ENCODE results near the gene FBXO38. TPM values are rescaled to one million over a fixed set of nuclear protein-coding genes. Genes with fewer than 3 reads are reported as not detected.

FBXO38 gene
- polyA plus RNA-seq, 3 donors = 6.8 to 22.1 (median 14.8) TPM

DNA sequence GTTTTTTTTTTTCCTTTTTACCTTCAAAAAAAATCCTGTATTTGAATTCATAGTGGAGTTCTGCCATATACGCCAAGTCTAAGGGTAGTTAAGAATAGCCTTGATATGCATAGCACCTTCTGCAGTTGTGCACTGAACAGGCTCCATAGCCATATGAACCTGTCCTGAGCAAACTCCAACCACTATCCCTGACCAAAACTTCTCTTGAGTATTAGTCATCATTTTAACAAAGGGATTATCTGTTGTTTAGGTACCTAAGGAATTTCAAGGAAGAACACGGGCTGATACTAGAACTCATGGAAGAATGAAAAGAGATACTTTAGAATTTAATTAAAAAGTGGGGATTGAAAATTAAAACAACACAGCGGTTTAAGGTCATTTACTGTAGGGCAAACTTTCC, 1.9 kb upstream of the FBXO38 start:
- H3K27me3 Mint-ChIP-seq (ENCODE audit: low read depth in 3 of 3) = peaks cover 0 to 4% (median 2%) of the 10 kb centered on the region in 3 donors
- H3K36me3 ChIP-seq (replicated peaks in 1 of 2; ENCODE audit: control insufficient read depth in 1 of 2, insufficient read depth in 2 of 2, low read length in 2 of 2) = peaks cover 0 to 9% of the 10 kb centered on the region in 2 donors
- H3K4me1 ChIP-seq (ENCODE audit: control insufficient read depth in 1 of 2, insufficient read depth in 2 of 2, low read length in 2 of 2) = peaks cover 27 to 30% of the 10 kb centered on the region in 2 donors
- no peak overlapping the region for H3K4me3 Mint-ChIP-seq
- DNase-seq = no peak
- H3K79me2 ChIP-seq (ENCODE audit: insufficient read depth, low read length) = peaks cover 40% of the 10 kb centered on the region
- TF ChIP-seq, protein P1, sequence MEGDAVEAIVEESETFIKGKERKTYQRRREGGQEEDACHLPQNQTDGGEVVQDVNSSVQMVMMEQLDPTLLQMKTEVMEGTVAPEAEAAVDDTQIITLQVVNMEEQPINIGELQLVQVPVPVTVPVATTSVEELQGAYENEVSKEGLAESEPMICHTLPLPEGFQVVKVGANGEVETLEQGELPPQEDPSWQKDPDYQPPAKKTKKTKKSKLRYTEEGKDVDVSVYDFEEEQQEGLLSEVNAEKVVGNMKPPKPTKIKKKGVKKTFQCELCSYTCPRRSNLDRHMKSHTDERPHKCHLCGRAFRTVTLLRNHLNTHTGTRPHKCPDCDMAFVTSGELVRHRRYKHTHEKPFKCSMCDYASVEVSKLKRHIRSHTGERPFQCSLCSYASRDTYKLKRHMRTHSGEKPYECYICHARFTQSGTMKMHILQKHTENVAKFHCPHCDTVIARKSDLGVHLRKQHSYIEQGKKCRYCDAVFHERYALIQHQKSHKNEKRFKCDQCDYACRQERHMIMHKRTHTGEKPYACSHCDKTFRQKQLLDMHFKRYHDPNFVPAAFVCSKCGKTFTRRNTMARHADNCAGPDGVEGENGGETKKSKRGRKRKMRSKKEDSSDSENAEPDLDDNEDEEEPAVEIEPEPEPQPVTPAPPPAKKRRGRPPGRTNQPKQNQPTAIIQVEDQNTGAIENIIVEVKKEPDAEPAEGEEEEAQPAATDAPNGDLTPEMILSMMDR (IDR thresholded peaks at IDR 0.05) = no peak
- intact Hi-C loops (cut with micrococcal nuclease) = loop anchor here in 1 of 2 donors (5.0 kb wide), 1 partner anchor 195 kb away; no protein-coding TSS in a partner anchor
- no peak overlapping the region for H2AFZ ChIP-seq (ENCODE audit: insufficient read depth, low read depth, low read length, poor library complexity, severe bottlenecking)
- peaks cover 14 to 19% of the 10 kb centered on the region in 2 donors for H3K36me3 Mint-ChIP-seq
- peaks cover 30% of the 10 kb centered on the region for H3K4me1 Mint-ChIP-seq
- peaks cover 8 to 13% of the 10 kb centered on the region in 2 donors for H3K9me3 ChIP-seq (replicated peaks in 1 of 2; ENCODE audit: control insufficient read depth in 1 of 2, insufficient read depth in 1 of 2, low read length in 2 of 2)
- no peak overlapping the region for H3K4me2 ChIP-seq (replicated peaks; ENCODE audit: extremely low read depth, low read length, poor library complexity, severe bottlenecking)
- H3K27ac ChIP-seq (ENCODE audit: low read depth in 1 of 2, low read length in 2 of 2) = no peak overlapping the region
- no CpG with 5 or more reads among the region's 3 CpGs for WGBS (ENCODE audit: insufficient coverage)
- no peak overlapping the region for H3K4me3 ChIP-seq (replicated peaks in 1 of 3; ENCODE audit: low read depth in 2 of 3, low read length in 3 of 3)
- no peaks in the 10 kb centered on the region for H3K27me3 ChIP-seq (ENCODE audit: control insufficient read depth in 2 of 2, insufficient read depth in 2 of 2, low read length in 2 of 2)
- peaks cover 3% of the 10 kb centered on the region for H4K20me1 ChIP-seq (ENCODE audit: insufficient read depth, low read length)
- H3K9ac ChIP-seq (ENCODE audit: insufficient read depth, low read length, poor library complexity, severe bottlenecking) = no peak overlapping the region
- H3K9me3 Mint-ChIP-seq = peaks cover 9 to 15% (median 14%) of the 10 kb centered on the region in 7 donors
- no peak overlapping the region for H3K27ac Mint-ChIP-seq

DNA sequence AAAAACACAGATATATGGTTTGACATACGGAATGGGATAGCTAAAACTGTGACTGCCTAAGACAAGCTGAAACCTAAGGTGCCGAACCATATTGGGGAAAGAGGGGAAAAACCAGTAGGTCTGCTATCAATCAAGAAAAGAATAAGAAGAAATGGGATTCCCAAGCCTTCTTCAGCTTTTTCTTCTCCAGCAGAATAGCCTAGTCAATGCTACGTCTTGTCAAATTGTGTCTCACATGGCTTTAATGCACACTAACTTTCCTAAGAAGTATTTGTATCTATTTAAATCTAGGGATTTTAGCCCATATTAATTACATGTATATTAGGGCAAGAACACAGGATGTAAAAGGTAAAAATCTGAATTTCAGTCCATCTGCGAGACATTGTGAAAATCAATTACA, 797 bp upstream of the FBXO38 start:
- peaks cover 8 to 11% of the 10 kb centered on the region in 2 donors for H3K9me3 ChIP-seq (replicated peaks in 1 of 2; ENCODE audit: control insufficient read depth in 1 of 2, insufficient read depth in 1 of 2, low read length in 2 of 2)
- peak overlapping the region; percentile 94 for H3K9ac ChIP-seq (ENCODE audit: insufficient read depth, low read length, poor library complexity, severe bottlenecking)
- peaks cover 5% of the 10 kb centered on the region for H4K20me1 ChIP-seq (ENCODE audit: insufficient read depth, low read length)
- peaks cover 0 to 10% of the 10 kb centered on the region in 2 donors for H3K36me3 ChIP-seq (replicated peaks in 1 of 2; ENCODE audit: control insufficient read depth in 1 of 2, insufficient read depth in 2 of 2, low read length in 2 of 2)
- Mint-ChIP-seq H3K36me3 (peaks cover 19 to 20% of the 10 kb centered on the region in 2 donors), H3K27me3 (ENCODE audit: low read depth in 3 of 3) (peaks cover 0 to 4% (median 2%) of the 10 kb centered on the region in 3 donors), H3K9me3 (peaks cover 9 to 15% (median 14%) of the 10 kb centered on the region in 7 donors), H3K27ac (peak overlapping the region in 6 of 7 donors; percentile 95 to 99 (median 98)), H3K4me1 (peaks cover 40% of the 10 kb centered on the region), H3K4me3 (peak overlapping the region; percentile 88 to 97)
- H2AFZ ChIP-seq (ENCODE audit: insufficient read depth, low read depth, low read length, poor library complexity, severe bottlenecking) = peak overlapping the region; percentile 77
- H3K79me2 ChIP-seq (ENCODE audit: insufficient read depth, low read length) = peaks cover 51% of the 10 kb centered on the region
- intact Hi-C loops (cut with micrococcal nuclease) = loop anchor here in 1 of 2 donors (5.0 kb wide), 1 partner anchor 196 kb away; no protein-coding TSS in a partner anchor
- peaks cover 27 to 30% of the 10 kb centered on the region in 2 donors for H3K4me1 ChIP-seq (ENCODE audit: control insufficient read depth in 1 of 2, insufficient read depth in 2 of 2, low read length in 2 of 2)
- H3K4me2 ChIP-seq (replicated peaks; ENCODE audit: extremely low read depth, low read length, poor library complexity, severe bottlenecking) = peak overlapping the region; percentile 81
- peak overlapping the region in 1 of 2 donors; percentile 97 for H3K27ac ChIP-seq (ENCODE audit: low read depth in 1 of 2, low read length in 2 of 2)
- peak overlapping the region; percentile 82 to 86 (median 85) for H3K4me3 ChIP-seq (replicated peaks in 1 of 3; ENCODE audit: low read depth in 2 of 3, low read length in 3 of 3)
- TF ChIP-seq, protein P1 (IDR thresholded peaks at IDR 0.05) = no peak
- DNase-seq = no peak
- no peaks in the 10 kb centered on the region for H3K27me3 ChIP-seq (ENCODE audit: control insufficient read depth in 2 of 2, insufficient read depth in 2 of 2, low read length in 2 of 2)
- WGBS (ENCODE audit: insufficient coverage) = no CpG with 5 or more reads among the region's 4 CpGs

Data from CD14-positive monocyte (primary cell).